PC-3 (cell line): ENCODE results near the gene MROH9. TPM values are rescaled to one million over a fixed set of nuclear protein-coding genes. Genes with fewer than 3 reads are reported as not detected.

ENCODE experiments used
- ATAC-seq: fragments of 200-7000 bp; cut with Tn5 transposase; 2 replicates; pipeline ENCODE4 v1.9.1; 2020; ENCODE audit warnings: mild to moderate bottlenecking, moderate library complexity
- BruUV-seq: library from RNA; stranded (reverse); fragments of 400-500 nt; replicated peaks from 2 replicates; lab custom pipeline; 2021; lab: Mats Ljungman, UMichigan
- CTCF ChIA-PET: fragments of 300-600 bp; sonication (Branson Sonifier 250); formaldehyde crosslinking; loops from one replicate; lab custom pipeline; 2022; ENCODE audit warnings: antibody characterized with exemption; lab: Charles Lee
- POLR2A ChIA-PET: fragments of 300-600 bp; sonication (Branson Sonifier 250); formaldehyde crosslinking; loops from one replicate; lab custom pipeline; 2022; ENCODE audit warnings: antibody characterized with exemption; ENCODE audit not compliant: unreplicated experiment; lab: Charles Lee
- DNase-seq: peaks from one replicate; pipeline ENCODE4 v3.0.0-alpha.2; 2015
- H2AFZ ChIP-seq: fragments of 300-600 bp; sonication (generic); 2 replicates; pipeline ENCODE4 v1.6.0; 2016; ENCODE audit warnings: antibody characterized with exemption, low read length
- H3F3A ChIP-seq: fragments of 300-600 bp; sonication (generic); one replicate; pipeline ENCODE4 v1.6.0; 2017; ENCODE audit warnings: antibody characterized with exemption, low read length, control low read depth, mild to moderate bottlenecking; ENCODE audit not compliant: unreplicated experiment
- H3K27ac ChIP-seq: fragments of 300-600 bp; sonication (generic); 2 replicates; pipeline ENCODE4 v1.5.1; 2016; ENCODE audit warnings: mild to moderate bottlenecking, low read length
- H3K27me3 ChIP-seq: fragments of 300-600 bp; sonication (generic); 2 replicates; pipeline ENCODE4 v1.6.1; 2016; ENCODE audit warnings: low read length, mixed read lengths
- H3K36me3 ChIP-seq: fragments of 300-600 bp; sonication (generic); 2 replicates; pipeline ENCODE4 v1.6.1; 2016; ENCODE audit warnings: low read depth, mixed run types, low read length, mixed read lengths
- H3K4me1 ChIP-seq: fragments of 300-600 bp; sonication (generic); 2 replicates; pipeline ENCODE4 v1.5.1; 2016; ENCODE audit warnings: low read length; ENCODE audit not compliant: insufficient read depth
- H3K4me2 ChIP-seq: fragments of 300-600 bp; sonication (generic); 2 replicates; pipeline ENCODE4 v1.6.0; 2016; ENCODE audit warnings: low read length
- H3K4me3 ChIP-seq: fragments of 300-600 bp; sonication (generic); 2 replicates; pipeline ENCODE4 v1.5.1; 2016; ENCODE audit warnings: mild to moderate bottlenecking, low read length, mixed read lengths
- H3K79me2 ChIP-seq: fragments of 300-600 bp; sonication (generic); 2 replicates; pipeline ENCODE4 v1.6.1; 2017; ENCODE audit warnings: low read length, mixed read lengths
- H3K9ac ChIP-seq: fragments of 300-600 bp; sonication (generic); 2 replicates; pipeline ENCODE4 v1.6.0; 2016; ENCODE audit warnings: mild to moderate bottlenecking, low read length
- H3K9me2 ChIP-seq: fragments of 300-600 bp; sonication (generic); replicated peaks from 2 replicates; pipeline ENCODE4 v1.6.1; 2016; ENCODE audit warnings: mixed run types, low read length, mixed read lengths
- H3K9me3 ChIP-seq: fragments of 300-600 bp; sonication (generic); 2 replicates; pipeline ENCODE4 v1.6.1; 2016; ENCODE audit warnings: low read length, mixed read lengths
- H4K20me1 ChIP-seq: fragments of 300-600 bp; sonication (generic); 2 replicates; pipeline ENCODE4 v1.6.1; 2016; ENCODE audit warnings: low read length, mixed read lengths
- EZH2 ChIP-seq: fragments of 300-600 bp; sonication (generic); IDR thresholded peaks from one replicate; pipeline ENCODE4 v1.6.1; 2017; ENCODE audit warnings: antibody characterized with exemption, mild to moderate bottlenecking, low read length; ENCODE audit not compliant: unreplicated experiment
- EZH2phosphoT487 ChIP-seq: fragments of 300-600 bp; sonication (generic); IDR thresholded peaks from 2 replicates; pipeline ENCODE4 v1.6.1; 2018; ENCODE audit warnings: mild to moderate bottlenecking, antibody characterized with exemption, low read length, borderline replicate concordance
- intact Hi-C: fragments of 100-400 bp; cut with micrococcal nuclease; formaldehyde crosslinking; loops from 2 replicates; pipeline ENCODE4 v1.9.0; 2023
- total RNA-seq: library from RNA; depleted of rRNA; stranded (reverse); fragments of >200 nt; gene quantifications from 2 replicates; pipeline ENCODE4 v1.2.3, GENCODE V29; 2014
- TF ChIP-seq, protein P1 (sequence below): fragments of 300-600 bp; sonication (generic); conservative IDR thresholded peaks from 2 replicates; pipeline ENCODE4 v1.5.1; 2017; ENCODE audit warnings: antibody characterized with exemption, low read depth, mild to moderate bottlenecking, low read length

Gene MROH9
- total RNA-seq, 1 experiment from 2014 or later: not detected

DNA sequence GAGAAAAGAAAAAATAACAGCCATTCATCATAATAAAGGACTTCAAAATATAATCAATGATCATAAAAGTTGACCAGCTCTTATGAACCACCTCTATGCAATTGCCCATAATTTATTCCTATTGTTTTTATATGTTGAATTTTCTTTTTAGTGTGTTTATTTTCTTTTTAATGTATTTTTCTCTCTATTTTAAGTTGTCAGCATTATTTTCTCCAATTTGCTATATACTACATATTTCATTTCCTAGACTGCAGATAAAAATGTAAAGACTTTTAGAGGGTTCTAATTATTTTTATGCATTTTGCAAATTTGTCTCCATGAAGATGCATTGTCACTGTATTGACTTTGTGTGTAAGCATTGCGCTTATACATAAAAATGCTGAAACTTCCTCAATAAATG, 58.4 kb downstream of the MROH9 start:
- no TSS peak for BruUV-seq
- Histone ChIP-seq H3K4me1 (no peaks in the 10 kb centered on the region), H3K9me2 (no peaks in the 10 kb centered on the region), H3K79me2 (no peaks in the 10 kb centered on the region), H3K27me3 (peaks cover 91% of the 10 kb centered on the region), H3K4me2 (no peak overlapping the region), H3K27ac (no peak overlapping the region), H3F3A (no peaks in the 10 kb centered on the region), H3K36me3 (no peaks in the 10 kb centered on the region), H3K4me3 (no peak overlapping the region), H3K9ac (no peak overlapping the region), H2AFZ (no peak overlapping the region), H3K9me3 (no peaks in the 10 kb centered on the region), H4K20me1 (no peaks in the 10 kb centered on the region)
- ChIA-PET POLR2A (no interaction called here), CTCF (interaction anchor here (0.6 kb wide), 1 partner anchor 320 kb away, joined by 3 read pairs; no protein-coding TSS in a partner anchor)
- intact Hi-C loops: no loop called here
- ATAC-seq (no peak), DNase-seq (no peak)
- no peak for TF ChIP-seq EZH2phosphoT487
- TF ChIP-seq, protein P1, sequence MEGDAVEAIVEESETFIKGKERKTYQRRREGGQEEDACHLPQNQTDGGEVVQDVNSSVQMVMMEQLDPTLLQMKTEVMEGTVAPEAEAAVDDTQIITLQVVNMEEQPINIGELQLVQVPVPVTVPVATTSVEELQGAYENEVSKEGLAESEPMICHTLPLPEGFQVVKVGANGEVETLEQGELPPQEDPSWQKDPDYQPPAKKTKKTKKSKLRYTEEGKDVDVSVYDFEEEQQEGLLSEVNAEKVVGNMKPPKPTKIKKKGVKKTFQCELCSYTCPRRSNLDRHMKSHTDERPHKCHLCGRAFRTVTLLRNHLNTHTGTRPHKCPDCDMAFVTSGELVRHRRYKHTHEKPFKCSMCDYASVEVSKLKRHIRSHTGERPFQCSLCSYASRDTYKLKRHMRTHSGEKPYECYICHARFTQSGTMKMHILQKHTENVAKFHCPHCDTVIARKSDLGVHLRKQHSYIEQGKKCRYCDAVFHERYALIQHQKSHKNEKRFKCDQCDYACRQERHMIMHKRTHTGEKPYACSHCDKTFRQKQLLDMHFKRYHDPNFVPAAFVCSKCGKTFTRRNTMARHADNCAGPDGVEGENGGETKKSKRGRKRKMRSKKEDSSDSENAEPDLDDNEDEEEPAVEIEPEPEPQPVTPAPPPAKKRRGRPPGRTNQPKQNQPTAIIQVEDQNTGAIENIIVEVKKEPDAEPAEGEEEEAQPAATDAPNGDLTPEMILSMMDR: no peak
- no peak for TF ChIP-seq EZH2

DNA sequence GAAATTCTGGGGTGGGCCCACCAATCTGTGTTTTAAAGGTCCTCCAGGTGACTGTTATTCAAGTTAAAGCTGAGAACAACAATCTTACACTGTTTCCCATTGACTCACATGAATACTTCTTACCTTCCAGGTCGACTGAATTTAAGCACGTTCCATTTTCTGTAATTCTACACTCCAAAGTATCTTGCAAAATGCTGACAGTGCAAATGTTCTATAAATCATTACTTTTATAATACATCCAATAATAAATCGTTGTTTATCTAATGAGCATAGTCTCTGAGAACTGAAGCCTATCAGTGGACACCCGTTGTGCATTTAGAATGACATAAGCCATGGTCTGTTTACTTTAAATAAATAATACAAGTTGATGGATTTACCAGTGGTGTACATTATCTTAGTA, 79.5 kb downstream of the MROH9 start:
- ChIA-PET CTCF (no interaction called here), POLR2A (no interaction called here)
- no peaks in the 10 kb centered on the region for H3K36me3 ChIP-seq
- H3K27ac ChIP-seq: no peak overlapping the region
- H3K4me1 ChIP-seq: no peaks in the 10 kb centered on the region
- DNase-seq (no peak), ATAC-seq (no peak)
- H3K4me3 ChIP-seq: no peak overlapping the region
- H3F3A ChIP-seq: no peaks in the 10 kb centered on the region
- no peak overlapping the region for H3K9ac ChIP-seq
- no peaks in the 10 kb centered on the region for H3K9me3 ChIP-seq
- no peaks in the 10 kb centered on the region for H3K79me2 ChIP-seq
- no TSS peak for BruUV-seq
- H2AFZ ChIP-seq: no peak overlapping the region
- no peak for TF ChIP-seq EZH2phosphoT487
- no peak for TF ChIP-seq EZH2
- TF ChIP-seq, protein P1: no peak
- H3K4me2 ChIP-seq: no peak overlapping the region
- no peaks in the 10 kb centered on the region for H3K9me2 ChIP-seq
- no peaks in the 10 kb centered on the region for H4K20me1 ChIP-seq
- peaks cover 47% of the 10 kb centered on the region for H3K27me3 ChIP-seq
- intact Hi-C loops: no loop called here

DNA sequence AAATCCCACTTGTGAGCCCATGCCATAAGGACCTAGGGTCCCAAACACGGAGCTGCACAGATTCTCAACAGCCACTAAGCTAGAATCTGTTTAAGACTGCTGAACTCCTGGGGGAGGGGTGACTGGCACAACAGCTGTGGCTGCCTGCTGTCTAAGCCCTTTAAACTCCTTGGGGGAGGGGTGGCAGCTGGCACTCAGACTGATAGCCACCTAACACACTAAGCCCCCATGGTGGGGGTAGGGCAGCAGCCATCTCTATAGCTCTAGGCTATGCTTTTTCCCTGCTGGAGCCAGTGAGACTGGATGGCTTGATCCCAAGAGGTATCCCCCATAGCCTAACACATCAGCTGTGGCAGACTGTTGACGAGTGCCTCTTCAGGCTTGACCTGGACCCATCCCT, 82.1 kb downstream of the MROH9 start:
- Histone ChIP-seq H3K9me3 (no peaks in the 10 kb centered on the region), H3K4me1 (no peaks in the 10 kb centered on the region), H3K9me2 (no peaks in the 10 kb centered on the region), H3K27me3 (peaks cover 53% of the 10 kb centered on the region), H3K36me3 (no peaks in the 10 kb centered on the region), H2AFZ (no peak overlapping the region), H4K20me1 (no peaks in the 10 kb centered on the region), H3K27ac (no peak overlapping the region), H3K4me3 (no peak overlapping the region), H3F3A (no peaks in the 10 kb centered on the region), H3K4me2 (no peak overlapping the region), H3K79me2 (no peaks in the 10 kb centered on the region), H3K9ac (no peak overlapping the region)
- no peak for DNase-seq
- no TSS peak for BruUV-seq
- ChIA-PET POLR2A (no interaction called here), CTCF (no interaction called here)
- intact Hi-C loops: no loop called here
- TF ChIP-seq, protein P1: no peak
- TF ChIP-seq EZH2phosphoT487 (no peak), EZH2 (no peak)
- no peak for ATAC-seq
